Prostate gland (tissue), 2 donors: ENCODE measurements around the gene BBS9. TPM values are rescaled to one million over a fixed set of nuclear protein-coding genes. Genes with fewer than 3 reads are reported as not detected.

Experiments
- DNase-seq: peaks from one replicate; pipeline ENCODE4 v3.0.0-alpha.2; 2019; ENCODE audit warnings: low spot score
- H3K27ac ChIP-seq, 2 donors: fragments of 200-600 bp; sonication (generic); 2 replicates each; pipeline ENCODE4 v1.5.1; 2017 to 2019
- H3K27me3 ChIP-seq: fragments of 200-600 bp; sonication (generic); replicated peaks from 2 replicates; pipeline ENCODE4 v1.5.1; 2019; ENCODE audit not compliant: insufficient read depth
- H3K36me3 ChIP-seq, 2 donors: fragments of 200-600 bp; sonication (generic); 1 replicate in 1 of 2; 2 replicates in 1 of 2; pipeline versions ENCODE4 v1.5.1 to v1.8.1; 2017 to 2019
- H3K4me1 ChIP-seq: fragments of 200-600 bp; sonication (generic); replicated peaks from 2 replicates; pipeline ENCODE4 v1.5.1; 2019
- H3K4me3 ChIP-seq, 2 donors: fragments of 200-600 bp; sonication (generic); 2 replicates each; pipeline ENCODE4 v1.5.1; 2017 to 2019
- H3K9me3 ChIP-seq: fragments of 200-600 bp; sonication (generic); 2 replicates; pipeline ENCODE4 v1.5.1; 2017
- CTCF ChIP-seq, 4 experiments: fragments of 200-600 bp in 2 of 4; fragments of 450-650 bp in 2 of 4; sonication (generic) in 2 of 4; IDR thresholded peaks; 1 replicate in 3 of 4; 2 replicates in 1 of 4; pipeline ENCODE4 v1.5.1; 2016 to 2019; ENCODE audit warnings: antibody characterized with exemption in 4 of 4, mild to moderate bottlenecking in 2 of 4, moderate library complexity in 2 of 4
- POLR2A ChIP-seq: fragments of 450-650 bp; IDR thresholded peaks from one replicate; pipeline ENCODE4 v1.6.1; 2016; ENCODE audit warnings: antibody characterized with exemption, mild to moderate bottlenecking
- POLR2AphosphoS5 ChIP-seq: sonication (generic); formaldehyde crosslinking; IDR thresholded peaks from one replicate; pipeline ENCODE4 v1.6.1; 2017; ENCODE audit warnings: antibody characterized with exemption
- WGBS: methylation state at CpG from one replicate; pipeline ENCODE4 v1.1.5; 2018; 5-methylcytosine and 5-hydroxymethylcytosine counted together
- intact Hi-C: fragments of 100-400 bp; cut with DNase I; formaldehyde crosslinking; loops from one replicate; pipeline ENCODE4 v1.14.2; 2022
- total RNA-seq, 2 donors: library from RNA; depleted of rRNA; stranded (reverse); fragments of >200 nt; gene quantifications; one replicate each; pipeline ENCODE4 v1.1.0, GENCODE V29; 2016

The BBS9 gene
- total RNA-seq, 2 donors from 2014 or later = 19.6 to 36.8 TPM

DNA sequence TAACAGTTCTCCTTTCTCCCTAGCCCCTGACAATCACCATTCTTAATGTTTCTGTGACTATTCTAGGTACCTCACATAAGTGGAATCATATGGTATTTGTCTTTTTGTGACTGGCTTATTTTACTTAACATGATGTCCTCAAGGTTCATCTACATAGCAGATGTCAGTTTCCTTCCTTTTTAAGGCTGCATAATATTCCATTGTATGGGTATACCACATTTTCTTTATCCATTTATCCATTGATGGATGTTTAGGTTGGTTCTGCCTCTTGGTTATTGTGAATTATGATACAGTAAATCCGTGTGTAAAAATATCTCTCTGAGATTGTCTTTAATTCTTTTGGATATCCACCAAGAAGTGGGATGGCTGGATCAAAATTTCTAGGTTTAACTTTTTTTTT, 13.2 kb downstream of the BBS9 start:
- 91% methylated on average over 1 of the region's 1 CpG for WGBS
- H3K9me3 ChIP-seq = no peaks in the 10 kb centered on the region
- intact Hi-C loops = no loop called here
- DNase-seq = no peak
- H3K36me3 ChIP-seq = no peaks in the 10 kb centered on the region
- no peaks in the 10 kb centered on the region for H3K27me3 ChIP-seq
- no peak overlapping the region for H3K4me3 ChIP-seq
- no peak overlapping the region for H3K27ac ChIP-seq
- TF ChIP-seq CTCF (IDR thresholded peaks at IDR 0.05) = no peak
- no peak for TF ChIP-seq POLR2AphosphoS5
- no peak for TF ChIP-seq POLR2A
- no peaks in the 10 kb centered on the region for H3K4me1 ChIP-seq

DNA sequence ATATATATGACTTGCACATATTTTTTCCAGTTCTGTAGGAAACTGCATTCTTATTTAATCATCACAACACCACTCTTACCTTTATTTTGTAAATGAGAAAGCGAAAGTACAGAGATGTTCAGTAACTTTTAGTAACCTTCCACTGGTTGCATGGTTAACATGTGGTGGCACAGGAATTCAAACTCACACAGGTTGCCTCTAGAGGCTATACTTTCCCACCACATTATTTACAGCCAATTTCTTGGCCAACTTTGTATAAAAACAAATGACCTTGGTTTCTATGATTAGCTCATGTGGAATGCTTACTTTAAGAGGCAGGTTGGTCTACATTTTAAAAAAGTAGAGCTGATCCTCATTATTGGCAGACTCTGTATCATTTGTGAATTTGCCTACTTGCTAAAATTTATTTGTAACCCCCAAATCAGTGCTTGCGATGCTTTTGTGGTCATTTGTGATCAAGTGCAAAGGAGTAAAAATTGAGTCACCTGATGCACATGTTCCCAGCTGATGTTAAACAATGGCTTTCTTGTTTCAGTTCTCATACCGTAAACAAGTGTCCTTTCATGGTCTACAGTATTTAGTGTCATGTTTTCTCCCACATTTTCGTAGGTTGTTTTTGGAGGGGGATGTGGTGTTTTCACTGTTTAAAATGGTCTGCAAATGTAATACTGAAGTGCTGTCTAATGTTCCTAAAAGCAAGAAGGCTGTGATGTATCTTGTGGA, 14.8 kb downstream of the BBS9 start:
- Histone ChIP-seq H3K9me3 (no peaks in the 10 kb centered on the region), H3K27ac (no peak overlapping the region), H3K27me3 (no peaks in the 10 kb centered on the region), H3K36me3 (no peaks in the 10 kb centered on the region), H3K4me3 (no peak overlapping the region), H3K4me1 (no peaks in the 10 kb centered on the region)
- 78% methylated on average over 4 of the region's 4 CpGs for WGBS
- DNase-seq = no peak
- intact Hi-C loops = no loop called here
- TF ChIP-seq POLR2AphosphoS5 (no peak), POLR2A (no peak), CTCF (IDR thresholded peaks at IDR 0.05) (no peak)

- TF ChIP-seq CTCF (IDR thresholded peaks at IDR 0.05) = no peak
- no peak for TF ChIP-seq POLR2A
- no peak for TF ChIP-seq POLR2AphosphoS5
- H3K9me3 ChIP-seq = no peaks in the 10 kb centered on the region
- intact Hi-C loops = no loop called here
- 93% methylated on average over 5 of the region's 5 CpGs for WGBS
- DNase-seq = no peak
- no peaks in the 10 kb centered on the region for H3K4me1 ChIP-seq
- no peaks in the 10 kb centered on the region for H3K36me3 ChIP-seq
- no peaks in the 10 kb centered on the region for H3K27me3 ChIP-seq
- H3K27ac ChIP-seq = no peak overlapping the region
- H3K4me3 ChIP-seq = no peak overlapping the region
Measured at GRCh38 chr7:33145156-33145555, 15.8 kb downstream of the BBS9 start.

GRCh38 chr7:33152087-33152486, 22.7 kb downstream of the BBS9 start:
- DNase-seq = no peak
- Histone ChIP-seq H3K27me3 (no peaks in the 10 kb centered on the region), H3K4me1 (no peaks in the 10 kb centered on the region), H3K4me3 (no peak overlapping the region), H3K9me3 (no peaks in the 10 kb centered on the region), H3K27ac (no peak overlapping the region), H3K36me3 (no peaks in the 10 kb centered on the region)
- 50% methylated on average over 3 of the region's 3 CpGs for WGBS
- no peak for TF ChIP-seq POLR2A
- TF ChIP-seq POLR2AphosphoS5 = no peak
- no peak for TF ChIP-seq CTCF (IDR thresholded peaks at IDR 0.05)
- intact Hi-C loops = no loop called here

- H3K27me3 ChIP-seq = no peaks in the 10 kb centered on the region
- no peak for TF ChIP-seq POLR2A
- no peak for TF ChIP-seq POLR2AphosphoS5
- no peak for TF ChIP-seq CTCF (IDR thresholded peaks at IDR 0.05)
- intact Hi-C loops = no loop called here
- no peaks in the 10 kb centered on the region for H3K36me3 ChIP-seq
- 94% methylated on average over 2 of the region's 2 CpGs for WGBS
- H3K4me1 ChIP-seq = no peaks in the 10 kb centered on the region
- no peaks in the 10 kb centered on the region for H3K9me3 ChIP-seq
- no peak for DNase-seq
- no peak overlapping the region for H3K4me3 ChIP-seq
- no peak overlapping the region for H3K27ac ChIP-seq
Measured at GRCh38 chr7:33155811-33156210, 26.4 kb downstream of the BBS9 start.
